ENCODE measurements around the gene EPB42. TPM values are rescaled to one million over a fixed set of nuclear protein-coding genes. Genes with fewer than 3 reads are reported as not detected.

Gene EPB42
- polyA plus RNA-seq, 1 of the 3 experiments (the other 2 are of a cell fraction), result not detected

GRCh38 chr15:43242616-43243015, 21.8 kb upstream of the EPB42 start (continued):
- no peak for TF ChIP-seq CTCF (IDR thresholded peaks at IDR 0.05)
- TF ChIP-seq YY1 (IDR thresholded peaks at IDR 0.05; ENCODE audit: low read depth), result no peak
- no peak for TF ChIP-seq RFX5 (IDR thresholded peaks at IDR 0.05; ENCODE audit: low read length)
- no peak for TF ChIP-seq SIN3A (IDR thresholded peaks at IDR 0.05; ENCODE audit: borderline replicate concordance, low read depth, low read length)
- no peak for TF ChIP-seq TAF1 (IDR thresholded peaks at IDR 0.05; ENCODE audit: borderline replicate concordance, low read depth, low read length)
- no peak for TF ChIP-seq USF2 (IDR thresholded peaks at IDR 0.05; ENCODE audit: borderline replicate concordance, low read depth, low read length)
- no peak for TF ChIP-seq MEF2A (IDR thresholded peaks at IDR 0.05; ENCODE audit: borderline replicate concordance, low read depth)
- TF ChIP-seq MAX (IDR thresholded peaks at IDR 0.05; ENCODE audit: low read depth), result no peak
- TF ChIP-seq ELF1 (IDR thresholded peaks at IDR 0.05), result no peak
- no peak for TF ChIP-seq MXI1 (IDR thresholded peaks at IDR 0.05; ENCODE audit: low read depth, low read length)
- TF ChIP-seq GATA2 (CRISPR knock-in tag; IDR thresholded peaks at IDR 0.05), result no peak
- TF ChIP-seq SMC3 (IDR thresholded peaks at IDR 0.05; ENCODE audit: low read depth, low read length), result no peak
- TF ChIP-seq FOXJ3 (CRISPR knock-in tag; IDR thresholded peaks at IDR 0.05), result no peak
- no peak for TF ChIP-seq USF1 (IDR thresholded peaks at IDR 0.05; ENCODE audit: borderline replicate concordance, low read depth)

- CTCF ChIA-PET, result interaction anchor here (1.0 to 4.5 kb wide), 5 partner anchors 12 to 44 kb away, joined by 3 to 16 read pairs (median 4); no protein-coding TSS in a partner anchor
- Histone ChIP-seq H3K9me2 (no peaks in the 10 kb centered on the region), H4K20me1 (ENCODE audit: insufficient read depth) (no peaks in the 10 kb centered on the region), H3K79me2 (ENCODE audit: insufficient read depth) (no peaks in the 10 kb centered on the region), H3K4me1 (ENCODE audit: control insufficient read depth in 1 of 2, insufficient read depth in 2 of 2, low read depth in 1 of 2, low read length in 1 of 2) (peaks cover 0 to 10% of the 10 kb centered on the region in 2 experiments; a peak in 1 of 4 replicates), H3K9me3 (no peaks in the 10 kb centered on the region), H3K27me3 (ENCODE audit: insufficient read depth) (peaks cover 5% of the 10 kb centered on the region; the same call in 1 of the 2 replicates), H3K36me3 (replicated peaks in 1 of 2; ENCODE audit: control insufficient read depth in 1 of 2, insufficient read depth in 2 of 2, low read length in 1 of 2) (no peaks in the 10 kb centered on the region), H3K9ac (no peak overlapping the region), H2AFZ (ENCODE audit: low read depth) (no peak overlapping the region), H3K4me2 (no peak overlapping the region), H3K27ac (ENCODE audit: low read depth in 2 of 2, low read length in 1 of 2) (no peak overlapping the region), H3F3A (replicated peaks; ENCODE audit: insufficient read depth) (no peaks in the 10 kb centered on the region), H3K4me3 (ENCODE audit: low read depth in 2 of 2, low read length in 1 of 2) (no peak overlapping the region)
- WGBS (ENCODE audit: low lambda C conversion rate), result 86% methylated on average over 1 of the region's 1 CpG
- POLR2A ChIA-PET, result no interaction called here
- no peak for DNase-seq
- TF ChIP-seq PBX3 (IDR thresholded peaks at IDR 0.05) (no peak), FOXJ3 (CRISPR knock-in tag; IDR thresholded peaks at IDR 0.05) (no peak), ELF1 (IDR thresholded peaks at IDR 0.05) (no peak), RCOR1 (IDR thresholded peaks at IDR 0.05; ENCODE audit: low read length) (no peak), TEAD4 (IDR thresholded peaks at IDR 0.05; ENCODE audit: borderline replicate concordance, insufficient read depth) (no peak), NFIC (IDR thresholded peaks at IDR 0.05; ENCODE audit: borderline replicate concordance) (no peak), NRF1 (IDR thresholded peaks at IDR 0.05; ENCODE audit: low read depth, low read length) (no peak), USF2 (IDR thresholded peaks at IDR 0.05; ENCODE audit: borderline replicate concordance, low read depth, low read length) (no peak), EP300 (IDR thresholded peaks at IDR 0.05; ENCODE audit: borderline replicate concordance in 1 of 2, low read depth in 1 of 2, low read length in 1 of 2) (no peak), POLR2AphosphoS5 (IDR thresholded peaks at IDR 0.05; ENCODE audit: low read depth, low read length) (no peak), TAF1 (IDR thresholded peaks at IDR 0.05; ENCODE audit: borderline replicate concordance, low read depth, low read length) (no peak), TCF12 (IDR thresholded peaks at IDR 0.05) (no peak), CHD2 (IDR thresholded peaks at IDR 0.05; ENCODE audit: low read length, partially characterized antibody) (no peak), FOXM1 (IDR thresholded peaks at IDR 0.05; ENCODE audit: low read depth) (no peak), IRF3 (IDR thresholded peaks at IDR 0.05; ENCODE audit: low read depth, low read length) (no peak), MEF2A (IDR thresholded peaks at IDR 0.05; ENCODE audit: borderline replicate concordance, low read depth) (no peak), MXI1 (IDR thresholded peaks at IDR 0.05; ENCODE audit: low read depth, low read length) (no peak), FOSL2 (IDR thresholded peaks at IDR 0.05; ENCODE audit: borderline replicate concordance, low read depth) (no peak), GATA2 (CRISPR knock-in tag; IDR thresholded peaks at IDR 0.05) (no peak)
Measured at GRCh38 chr15:43241100-43241499, 20.3 kb upstream of the EPB42 start.
